ENCODE data around the gene KCNQ5. TPM values are rescaled to one million over a fixed set of nuclear protein-coding genes. Genes with fewer than 3 reads are reported as not detected.
"Not testable (repeated sequence)": the region's sequence is repeated elsewhere in the genome, so short reads cannot be mapped to it uniquely, and the experiment has no call there.

The KCNQ5 gene
- total RNA-seq, 1 experiment from 2014 or later, result not detected

GRCh38 chr6:73233048-73233447 lies 611.2 kb downstream of the KCNQ5 start:
- Histone ChIP-seq H3K79me2 (ENCODE audit: insufficient read depth, low read length) (no peaks in the 10 kb centered on the region), H3K9ac (ENCODE audit: low read length) (no peak overlapping the region), H3K27me3 (ENCODE audit: insufficient read depth, low read length) (no peaks in the 10 kb centered on the region), H3K9me2 (ENCODE audit: insufficient read depth) (no peaks in the 10 kb centered on the region), H4K20me1 (ENCODE audit: insufficient read depth) (no peaks in the 10 kb centered on the region), H3K4me3 (replicated peaks in 1 of 2; ENCODE audit: low read depth in 1 of 2, low read length in 2 of 2) (no peak overlapping the region), H3K4me2 (ENCODE audit: low read length) (no peak overlapping the region), H3K27ac (ENCODE audit: low read depth, low read length) (no peak overlapping the region), H3K9me3 (ENCODE audit: control insufficient read depth in 1 of 2, insufficient read depth in 1 of 2, low read depth in 1 of 2, low read length in 2 of 2) (no peaks in the 10 kb centered on the region), H3K36me3 (ENCODE audit: control insufficient read depth in 1 of 2, insufficient read depth in 2 of 2, low read length in 2 of 2) (no peaks in the 10 kb centered on the region), H3K4me1 (ENCODE audit: control insufficient read depth in 1 of 2, insufficient read depth in 2 of 2, low read length in 2 of 2) (no peaks in the 10 kb centered on the region), H2AFZ (ENCODE audit: low read depth, low read length, poor library complexity, severe bottlenecking) (no peak overlapping the region)
- DNase-seq (ENCODE audit: low read depth, low spot score), result no peak
- TF ChIP-seq FOSL1 (IDR thresholded peaks at IDR 0.05; ENCODE audit: low read depth), result no peak
- no peak for TF ChIP-seq POLR2A (IDR thresholded peaks at IDR 0.05; ENCODE audit: borderline replicate concordance, extremely low read depth, insufficient read depth, insufficient read length)
- no peak for TF ChIP-seq ELF1 (IDR thresholded peaks at IDR 0.05; ENCODE audit: borderline replicate concordance, low read depth)
- TF ChIP-seq SIN3A (IDR thresholded peaks at IDR 0.05; ENCODE audit: low read depth), result no peak
- no peak for TF ChIP-seq ATF3 (IDR thresholded peaks at IDR 0.05)
- no peak for TF ChIP-seq CBX3 (IDR thresholded peaks at IDR 0.05; ENCODE audit: low read depth)
- no peak for TF ChIP-seq CTCF (IDR thresholded peaks at IDR 0.05 in 2 of 3, conservative IDR thresholded peaks at IDR 0.05 in 1 of 3; ENCODE audit: borderline replicate concordance in 1 of 3, insufficient read depth in 1 of 3, low read depth in 2 of 3, low read length in 2 of 3)
- TF ChIP-seq EZH2phosphoT487 (IDR thresholded peaks at IDR 0.05; ENCODE audit: borderline replicate concordance), result no peak
- no peak for TF ChIP-seq RAD21 (IDR thresholded peaks at IDR 0.05; ENCODE audit: low read depth)
- TF ChIP-seq ZNF274 (IDR thresholded peaks at IDR 0.05; ENCODE audit: low read depth, low read length), result no peak
- no peak for TF ChIP-seq MAX (IDR thresholded peaks at IDR 0.05)
- TF ChIP-seq ZBTB33 (IDR thresholded peaks at IDR 0.05; ENCODE audit: extremely low read depth, insufficient replicate concordance, low read length), result no peak
- no peak for TF ChIP-seq JUND (IDR thresholded peaks at IDR 0.05)
- TF ChIP-seq POLR2AphosphoS5 (IDR thresholded peaks at IDR 0.05; ENCODE audit: low read depth, low read length), result no peak
- no peak for TF ChIP-seq ZFX (IDR thresholded peaks at IDR 0.05)
- TF ChIP-seq TCF7L2 (IDR thresholded peaks at IDR 0.05; ENCODE audit: borderline replicate concordance, extremely low read depth, insufficient read depth, insufficient read length), result no peak
- TF ChIP-seq EZH2 (IDR thresholded peaks at IDR 0.05), result no peak
- no peak for ATAC-seq
- no TSS peak for BruUV-seq (replicated peaks)
- CTCF ChIA-PET, result no interaction called here
- intact Hi-C loops (cut with micrococcal nuclease), result no loop called here
- RAD21 ChIA-PET (ENCODE audit: low non-redundant PET in 1 of 2, low total read pairs in 2 of 2, uncharacterized antibody in 2 of 2, unreplicated experiment in 2 of 2), result no interaction called here
- POLR2A ChIA-PET, result no interaction called here

GRCh38 chr6:73233971-73234370 lies 612.1 kb downstream of the KCNQ5 start:
- H3K9me2 ChIP-seq (ENCODE audit: insufficient read depth); H3K9ac ChIP-seq (ENCODE audit: low read length); H3K36me3 ChIP-seq (ENCODE audit: control insufficient read depth in 1 of 2, insufficient read depth in 2 of 2, low read length in 2 of 2); intact Hi-C loops (cut with micrococcal nuclease); H3K79me2 ChIP-seq (ENCODE audit: insufficient read depth, low read length); DNase-seq (ENCODE audit: low read depth, low spot score); CTCF ChIA-PET; H3K27ac ChIP-seq (ENCODE audit: low read depth, low read length); H4K20me1 ChIP-seq (ENCODE audit: insufficient read depth); BruUV-seq (replicated peaks); H3K4me2 ChIP-seq (ENCODE audit: low read length); H3K4me3 ChIP-seq (replicated peaks in 1 of 2; ENCODE audit: low read depth in 1 of 2, low read length in 2 of 2); H3K4me1 ChIP-seq (ENCODE audit: control insufficient read depth in 1 of 2, insufficient read depth in 2 of 2, low read length in 2 of 2); RAD21 ChIA-PET (ENCODE audit: low non-redundant PET in 1 of 2, low total read pairs in 2 of 2, uncharacterized antibody in 2 of 2, unreplicated experiment in 2 of 2); H3K9me3 ChIP-seq (ENCODE audit: control insufficient read depth in 1 of 2, insufficient read depth in 1 of 2, low read depth in 1 of 2, low read length in 2 of 2); ATAC-seq; H3K27me3 ChIP-seq (ENCODE audit: insufficient read depth, low read length); POLR2A ChIA-PET; H2AFZ ChIP-seq (ENCODE audit: low read depth, low read length, poor library complexity, severe bottlenecking): not testable (repeated sequence)

All from HCT116 (cell line).